Measurements from ENCODE around the gene CDH11.

Gene CDH11

GRCh38 chr16:64973171-64973570 lies 148.7 kb downstream of the CDH11 start:
- no peak for DNase-seq

GRCh38 chr16:64971171-64971570 lies 150.7 kb downstream of the CDH11 start:
- no peak for DNase-seq

- DNase-seq, result no peak
Observed at GRCh38 chr16:64969221-64969620, 152.6 kb downstream of the CDH11 start.

- DNase-seq, result no peak
Observed at GRCh38 chr16:64968539-64968938, 153.3 kb downstream of the CDH11 start.

GRCh38 chr16:64964126-64964540 lies 157.7 kb downstream of the CDH11 start:
- DNase-seq, result no peak

- no peak for DNase-seq
Observed at GRCh38 chr16:64962786-64963185, 159.1 kb downstream of the CDH11 start.

GRCh38 chr16:64957246-64957645 lies 164.6 kb downstream of the CDH11 start:
- no peak for DNase-seq

- peak; percentile 37 for DNase-seq
Observed at GRCh38 chr16:64952177-64952576, 169.7 kb downstream of the CDH11 start.

GRCh38 chr16:64951193-64951592 lies 170.7 kb downstream of the CDH11 start:
- no peak for DNase-seq

- DNase-seq, result no peak
Observed at GRCh38 chr16:64950731-64951130, 171.1 kb downstream of the CDH11 start.

GRCh38 chr16:64950262-64950661 lies 171.6 kb downstream of the CDH11 start:
- no peak for DNase-seq

- DNase-seq, result no peak
Observed at GRCh38 chr16:64948056-64948455, 173.8 kb downstream of the CDH11 start.

- no peak for DNase-seq
Observed at GRCh38 chr16:64947651-64948050, 174.2 kb downstream of the CDH11 start.

GRCh38 chr16:64933885-64934284 lies 188.0 kb downstream of the CDH11 start:
- no peak for DNase-seq

GRCh38 chr16:64926476-64926875 lies 195.4 kb downstream of the CDH11 start:
- DNase-seq, result no peak

GRCh38 chr16:64925166-64925565 lies 196.7 kb downstream of the CDH11 start:
- DNase-seq, result no peak

GRCh38 chr16:64924086-64924485 lies 197.8 kb downstream of the CDH11 start:
- no peak for DNase-seq

GRCh38 chr16:64919929-64920607 lies 201.8 kb downstream of the CDH11 start:
- DNase-seq, result no peak

GRCh38 chr16:64919141-64919540 lies 202.7 kb downstream of the CDH11 start:
- no peak for DNase-seq

GRCh38 chr16:64916051-64916450 lies 205.8 kb downstream of the CDH11 start:
- DNase-seq, result no peak

- DNase-seq, result no peak
Observed at GRCh38 chr16:64910356-64910755, 211.5 kb downstream of the CDH11 start.

GRCh38 chr16:64907844-64908243 lies 214.0 kb downstream of the CDH11 start:
- no peak for DNase-seq

GRCh38 chr16:64903770-64904169 lies 218.1 kb downstream of the CDH11 start:
- no peak for DNase-seq

GRCh38 chr16:64900517-64900916 lies 221.3 kb downstream of the CDH11 start:
- DNase-seq, result no peak

- no peak for DNase-seq
Observed at GRCh38 chr16:64900019-64900418, 221.8 kb downstream of the CDH11 start.
